HEK293 (cell line): Measurements from ENCODE around the gene C4orf54.

Experiments
- HIC1 ChIP-seq: fragments of 450-650 bp; formaldehyde crosslinking; IDR thresholded peaks from 2 replicates; pipeline ENCODE4 v1.5.1; 2016; ENCODE audit warnings: missing biosample characterization, missing genetic modification characterization
- PATZ1 ChIP-seq: fragments of 450-650 bp; formaldehyde crosslinking; IDR thresholded peaks from 2 replicates; pipeline ENCODE4 v1.5.1; 2016; ENCODE audit warnings: missing biosample characterization, missing genetic modification characterization
- PRDM10 ChIP-seq: fragments of 450-650 bp; formaldehyde crosslinking; IDR thresholded peaks from 2 replicates; pipeline ENCODE4 v1.5.1; 2016; ENCODE audit warnings: missing biosample characterization, missing genetic modification characterization
- SP2 ChIP-seq: fragments of 450-650 bp; formaldehyde crosslinking; IDR thresholded peaks from 2 replicates; pipeline ENCODE4 v1.5.1; 2016; ENCODE audit warnings: missing biosample characterization, missing genetic modification characterization
- ZIC2 ChIP-seq: fragments of 450-650 bp; formaldehyde crosslinking; IDR thresholded peaks from 2 replicates; pipeline ENCODE4 v1.5.1; 2016; ENCODE audit warnings: missing biosample characterization, missing genetic modification characterization
- ZNF112 ChIP-seq: fragments of 450-650 bp; formaldehyde crosslinking; IDR thresholded peaks from 2 replicates; pipeline ENCODE4 v1.5.0; 2017; ENCODE audit warnings: missing biosample characterization, missing genetic modification characterization
- ZNF19 ChIP-seq: fragments of 450-650 bp; formaldehyde crosslinking; IDR thresholded peaks from 2 replicates; pipeline ENCODE4; 2016; ENCODE audit warnings: missing biosample characterization, missing genetic modification characterization, low read depth
- ZNF37A ChIP-seq: fragments of 450-650 bp; IDR thresholded peaks from 2 replicates; pipeline ENCODE4 v1.5.1; 2018; ENCODE audit warnings: missing biosample characterization, missing genetic modification characterization
- ZNF670 ChIP-seq: fragments of 450-650 bp; formaldehyde crosslinking; IDR thresholded peaks from 2 replicates; pipeline ENCODE4 v1.5.1; 2016; ENCODE audit warnings: missing biosample characterization, missing genetic modification characterization, low read depth
- ZNF692 ChIP-seq: fragments of 450-650 bp; formaldehyde crosslinking; IDR thresholded peaks from 2 replicates; pipeline ENCODE4 v1.5.1; 2016; ENCODE audit warnings: missing biosample characterization, missing genetic modification characterization
- ZNF701 ChIP-seq: fragments of 450-650 bp; formaldehyde crosslinking; IDR thresholded peaks from 2 replicates; pipeline ENCODE4 v1.5.1; 2016; ENCODE audit warnings: missing biosample characterization, missing genetic modification characterization
- TF ChIP-seq, protein P1 (sequence below): fragments of 450-650 bp; formaldehyde crosslinking; IDR thresholded peaks from 2 replicates; pipeline ENCODE4 v1.5.1; 2017; ENCODE audit warnings: missing biosample characterization, missing genetic modification characterization
- TF ChIP-seq, protein P2 (sequence below): fragments of 450-650 bp; formaldehyde crosslinking; IDR thresholded peaks from 2 replicates; pipeline ENCODE4 v1.5.1; 2016; ENCODE audit warnings: missing biosample characterization, missing genetic modification characterization

C4orf54 gene

GRCh38 chr4:99608417-99608816 is 49.2 kb downstream of the C4orf54 start (continued):
- TF ChIP-seq PRDM10 (tag by site-specific recombination) (no peak), ZNF19 (tag by site-specific recombination) (no peak), SP2 (tag by site-specific recombination) (no peak), ZNF112 (tag by site-specific recombination) (no peak), ZNF692 (no peak), ZNF37A (no peak), HIC1 (tag by site-specific recombination) (no peak), PATZ1 (tag by site-specific recombination) (no peak), ZNF670 (no peak), ZIC2 (tag by site-specific recombination) (no peak), ZNF701 (tag by site-specific recombination) (no peak)
- TF ChIP-seq, protein P1, sequence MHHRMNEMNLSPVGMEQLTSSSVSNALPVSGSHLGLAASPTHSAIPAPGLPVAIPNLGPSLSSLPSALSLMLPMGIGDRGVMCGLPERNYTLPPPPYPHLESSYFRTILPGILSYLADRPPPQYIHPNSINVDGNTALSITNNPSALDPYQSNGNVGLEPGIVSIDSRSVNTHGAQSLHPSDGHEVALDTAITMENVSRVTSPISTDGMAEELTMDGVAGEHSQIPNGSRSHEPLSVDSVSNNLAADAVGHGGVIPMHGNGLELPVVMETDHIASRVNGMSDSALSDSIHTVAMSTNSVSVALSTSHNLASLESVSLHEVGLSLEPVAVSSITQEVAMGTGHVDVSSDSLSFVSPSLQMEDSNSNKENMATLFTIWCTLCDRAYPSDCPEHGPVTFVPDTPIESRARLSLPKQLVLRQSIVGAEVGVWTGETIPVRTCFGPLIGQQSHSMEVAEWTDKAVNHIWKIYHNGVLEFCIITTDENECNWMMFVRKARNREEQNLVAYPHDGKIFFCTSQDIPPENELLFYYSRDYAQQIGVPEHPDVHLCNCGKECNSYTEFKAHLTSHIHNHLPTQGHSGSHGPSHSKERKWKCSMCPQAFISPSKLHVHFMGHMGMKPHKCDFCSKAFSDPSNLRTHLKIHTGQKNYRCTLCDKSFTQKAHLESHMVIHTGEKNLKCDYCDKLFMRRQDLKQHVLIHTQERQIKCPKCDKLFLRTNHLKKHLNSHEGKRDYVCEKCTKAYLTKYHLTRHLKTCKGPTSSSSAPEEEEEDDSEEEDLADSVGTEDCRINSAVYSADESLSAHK (tag by site-specific recombination) = no peak
- TF ChIP-seq, protein P2, sequence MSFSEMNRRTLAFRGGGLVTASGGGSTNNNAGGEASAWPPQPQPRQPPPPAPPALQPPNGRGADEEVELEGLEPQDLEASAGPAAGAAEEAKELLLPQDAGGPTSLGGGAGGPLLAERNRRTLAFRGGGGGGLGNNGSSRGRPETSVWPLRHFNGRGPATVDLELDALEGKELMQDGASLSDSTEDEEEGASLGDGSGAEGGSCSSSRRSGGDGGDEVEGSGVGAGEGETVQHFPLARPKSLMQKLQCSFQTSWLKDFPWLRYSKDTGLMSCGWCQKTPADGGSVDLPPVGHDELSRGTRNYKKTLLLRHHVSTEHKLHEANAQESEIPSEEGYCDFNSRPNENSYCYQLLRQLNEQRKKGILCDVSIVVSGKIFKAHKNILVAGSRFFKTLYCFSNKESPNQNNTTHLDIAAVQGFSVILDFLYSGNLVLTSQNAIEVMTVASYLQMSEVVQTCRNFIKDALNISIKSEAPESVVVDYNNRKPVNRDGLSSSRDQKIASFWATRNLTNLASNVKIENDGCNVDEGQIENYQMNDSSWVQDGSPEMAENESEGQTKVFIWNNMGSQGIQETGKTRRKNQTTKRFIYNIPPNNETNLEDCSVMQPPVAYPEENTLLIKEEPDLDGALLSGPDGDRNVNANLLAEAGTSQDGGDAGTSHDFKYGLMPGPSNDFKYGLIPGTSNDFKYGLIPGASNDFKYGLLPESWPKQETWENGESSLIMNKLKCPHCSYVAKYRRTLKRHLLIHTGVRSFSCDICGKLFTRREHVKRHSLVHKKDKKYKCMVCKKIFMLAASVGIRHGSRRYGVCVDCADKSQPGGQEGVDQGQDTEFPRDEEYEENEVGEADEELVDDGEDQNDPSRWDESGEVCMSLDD (tag by site-specific recombination) = no peak
